Activated T-cell treated with anti-CD3 and anti-CD28 coated beads, Interleukin-2, amount 50 U/mL, for 72 hours (primary cell): ENCODE results near the gene JUN. TPM values are rescaled to one million over a fixed set of nuclear protein-coding genes. Genes with fewer than 3 reads are reported as not detected.

Source experiments
- ATAC-seq, 2 donors: fragments of 150-1000 bp; cut with Tn5 transposase; replicated peaks in 1 of 2; 2 replicates each; pipeline ENCODE4 v1.10.0; 2021; ENCODE audit warnings: moderate library complexity in 2 of 2, mild to moderate bottlenecking in 1 of 2
- DNase-seq, 2 donors: peaks; one replicate each; pipeline ENCODE4 v3.0.0; 2021 to 2022; ENCODE audit warnings: mixed read lengths in 1 of 2
- H3K27ac Mint-ChIP-seq: one replicate; pipeline ENCODE4 v1.8.0; 2022; ENCODE audit warnings: mild to moderate bottlenecking, moderate library complexity, mixed read lengths
- H3K27me3 Mint-ChIP-seq: one replicate; pipeline ENCODE4 v1.8.0; 2022; ENCODE audit warnings: low read depth, mixed read lengths
- H3K36me3 Mint-ChIP-seq, 2 donors: one replicate each; pipeline ENCODE4 v1.8.0; 2022; ENCODE audit warnings: mixed read lengths in 2 of 2, mild to moderate bottlenecking in 1 of 2; ENCODE audit not compliant: insufficient read depth in 2 of 2
- H3K4me1 Mint-ChIP-seq: one replicate; pipeline ENCODE4 v1.8.0; 2022; ENCODE audit warnings: low read depth, mixed read lengths
- H3K4me3 Mint-ChIP-seq, 2 donors: one replicate each; pipeline ENCODE4 v1.8.0; 2022; ENCODE audit warnings: mild to moderate bottlenecking in 2 of 2, mixed read lengths in 2 of 2, moderate library complexity in 2 of 2
- H3K9me3 Mint-ChIP-seq, 2 donors: one replicate each; pipeline ENCODE4 v1.8.0; 2022; ENCODE audit warnings: mixed read lengths in 2 of 2
- total RNA-seq, 2 donors: library from RNA; stranded (reverse); gene quantifications; one replicate each; pipeline ENCODE4 v1.2.3, GENCODE V29; 2022

JUN gene
- total RNA-seq, 2 donors from 2014 or later = 36.5 to 40.5 TPM

DNA sequence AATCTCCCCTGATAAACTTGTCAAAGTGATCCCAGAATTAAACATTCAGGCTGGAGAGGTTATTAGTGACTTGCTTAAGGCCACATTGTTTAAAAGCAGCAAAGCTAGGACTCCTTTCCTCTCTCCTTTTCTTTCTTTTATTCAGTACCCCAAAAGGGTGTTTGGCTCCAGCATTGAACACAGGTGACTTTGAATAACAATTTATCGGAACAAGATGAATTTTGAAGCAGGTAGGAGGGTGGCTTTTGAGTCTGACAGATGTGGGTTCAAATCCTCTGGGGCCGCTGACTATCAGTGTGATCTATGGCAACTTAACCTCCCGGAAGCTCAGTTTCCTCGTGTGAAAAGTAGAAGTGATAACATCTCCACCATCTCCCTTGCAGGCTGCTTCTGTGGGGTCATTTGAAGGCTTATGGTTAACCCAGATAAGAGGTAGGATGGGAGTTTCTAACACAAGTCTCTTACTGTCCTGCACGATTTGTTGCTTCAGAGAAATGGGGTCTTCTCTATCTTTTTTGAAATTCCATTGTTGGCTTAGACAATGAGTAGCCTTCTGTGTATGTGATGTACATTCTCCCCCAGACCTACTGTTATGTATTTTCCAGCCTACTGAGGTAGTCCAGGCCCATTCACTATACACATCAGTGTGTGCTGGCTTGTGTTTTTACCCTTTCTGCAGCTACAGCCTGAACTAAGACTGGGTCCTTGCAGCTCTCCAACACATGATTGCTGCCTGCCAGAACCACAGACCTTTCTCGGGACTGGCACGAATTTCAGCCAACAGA, 29.0 kb downstream of the JUN start:
- no peaks in the 10 kb centered on the region for H3K36me3 Mint-ChIP-seq
- H3K4me3 Mint-ChIP-seq = peak overlapping the region; percentile 60 to 75
- peaks cover 0 to 2% of the 10 kb centered on the region in 2 donors for H3K9me3 Mint-ChIP-seq
- peaks cover 42% of the 10 kb centered on the region for H3K4me1 Mint-ChIP-seq
- ATAC-seq (peak; percentile 10 to 47), DNase-seq (peak in 1 of 2 donors; percentile 11)
- no peaks in the 10 kb centered on the region for H3K27me3 Mint-ChIP-seq
- peak overlapping the region; percentile 58 for H3K27ac Mint-ChIP-seq

DNA sequence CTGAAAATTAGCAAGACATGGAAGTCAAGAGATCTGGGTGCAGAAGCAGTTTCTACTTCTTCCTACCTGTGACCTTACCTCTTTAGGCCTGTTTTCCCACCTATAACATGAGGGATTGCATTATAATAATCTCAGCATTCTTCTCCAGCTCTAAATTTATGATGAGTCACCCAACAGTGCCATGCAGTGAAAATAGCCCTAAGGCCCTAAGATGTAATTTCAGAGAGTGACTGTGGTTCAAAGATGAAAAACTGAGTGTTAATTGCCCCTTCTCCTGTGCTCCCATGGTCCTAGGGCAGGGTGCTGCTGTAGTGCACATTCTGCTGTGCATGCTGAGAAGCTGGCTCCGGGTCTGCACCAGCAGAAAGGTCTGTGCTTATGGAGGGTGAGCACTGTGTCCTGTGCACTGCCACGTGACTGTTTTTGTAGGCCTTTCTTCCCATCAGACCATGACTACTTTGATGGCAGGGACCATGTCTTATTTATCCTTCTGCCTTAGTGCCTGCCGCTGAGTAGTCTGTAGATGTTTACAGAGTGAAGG, 29.7 kb downstream of the JUN start:
- H3K27me3 Mint-ChIP-seq = no peaks in the 10 kb centered on the region
- H3K4me3 Mint-ChIP-seq = no peak overlapping the region
- no peaks in the 10 kb centered on the region for H3K36me3 Mint-ChIP-seq
- ATAC-seq (no peak), DNase-seq (no peak)
- peaks cover 42% of the 10 kb centered on the region for H3K4me1 Mint-ChIP-seq
- H3K27ac Mint-ChIP-seq = no peak overlapping the region
- peaks cover 0 to 2% of the 10 kb centered on the region in 2 donors for H3K9me3 Mint-ChIP-seq

- Mint-ChIP-seq H3K27me3 (no peaks in the 10 kb centered on the region), H3K9me3 (peaks cover 0 to 2% of the 10 kb centered on the region in 2 donors), H3K4me3 (no peak overlapping the region), H3K36me3 (no peaks in the 10 kb centered on the region), H3K4me1 (peaks cover 42% of the 10 kb centered on the region), H3K27ac (no peak overlapping the region)
- no peak for DNase-seq
- no peak for ATAC-seq
Observed at GRCh38 chr1:58753431-58753866, 30.4 kb downstream of the JUN start.

DNA sequence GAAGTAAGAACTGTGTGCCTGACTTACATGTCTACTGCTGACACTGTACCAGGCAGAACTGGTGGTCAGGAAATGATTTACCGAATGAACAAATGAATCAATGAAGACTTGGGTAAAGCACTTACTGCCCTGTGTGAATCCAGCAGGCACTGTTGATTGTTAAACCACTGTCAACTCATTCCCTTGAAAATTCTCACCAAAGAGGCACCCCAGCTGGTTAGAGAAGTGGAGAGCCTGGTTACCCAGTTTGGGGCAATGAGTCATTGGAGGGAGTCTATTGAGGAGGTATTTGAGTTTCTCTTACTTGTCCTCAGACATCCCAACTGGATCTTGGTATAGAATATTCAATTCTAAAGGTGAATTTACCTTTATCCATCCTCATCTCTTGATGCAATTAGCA, 34.2 kb downstream of the JUN start:
- no peaks in the 10 kb centered on the region for H3K36me3 Mint-ChIP-seq
- no peak for DNase-seq
- H3K9me3 Mint-ChIP-seq = no peaks in the 10 kb centered on the region
- H3K27me3 Mint-ChIP-seq = peaks cover 7% of the 10 kb centered on the region
- ATAC-seq = no peak
- H3K4me1 Mint-ChIP-seq = peaks cover 23% of the 10 kb centered on the region
- no peak overlapping the region for H3K4me3 Mint-ChIP-seq
- no peak overlapping the region for H3K27ac Mint-ChIP-seq

DNA sequence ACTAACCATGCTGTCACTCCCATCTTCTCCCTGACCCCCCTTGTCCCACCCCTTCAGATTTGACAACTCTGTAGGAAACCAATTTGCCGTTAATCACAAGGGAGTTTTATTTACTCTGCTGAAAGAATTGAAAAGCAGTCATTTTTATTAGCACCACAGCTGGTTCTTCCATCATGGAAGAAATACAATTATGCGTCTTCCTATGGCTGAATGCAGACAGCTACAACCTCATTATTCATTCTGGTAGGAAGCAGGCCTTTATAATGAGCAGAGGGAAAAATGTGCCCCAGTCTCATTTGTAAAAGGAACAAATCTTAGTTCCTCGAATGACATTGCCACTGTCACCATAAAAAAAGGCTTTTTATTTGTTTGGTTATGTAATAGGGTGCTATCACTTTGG, 35.2 kb downstream of the JUN start:
- no peak for DNase-seq
- peaks cover 7% of the 10 kb centered on the region for H3K27me3 Mint-ChIP-seq

GRCh38 chr1:58746757-58747156, 37.1 kb downstream of the JUN start:
- no peaks in the 10 kb centered on the region for H3K9me3 Mint-ChIP-seq

More for the DNA sequence above, 35.2 kb downstream of the JUN start:
- Mint-ChIP-seq H3K27ac (no peak overlapping the region), H3K36me3 (no peaks in the 10 kb centered on the region), H3K4me3 (no peak overlapping the region), H3K4me1 (peaks cover 14% of the 10 kb centered on the region), H3K9me3 (no peaks in the 10 kb centered on the region)
- ATAC-seq = no peak

GRCh38 chr1:58746182-58746581, 37.7 kb downstream of the JUN start:
- no peaks in the 10 kb centered on the region for H3K9me3 Mint-ChIP-seq
- H3K4me1 Mint-ChIP-seq = no peaks in the 10 kb centered on the region
- peaks cover 7% of the 10 kb centered on the region for H3K27me3 Mint-ChIP-seq
- no peak overlapping the region for H3K4me3 Mint-ChIP-seq
- H3K27ac Mint-ChIP-seq = no peak overlapping the region
- no peaks in the 10 kb centered on the region for H3K36me3 Mint-ChIP-seq
- ATAC-seq (no peak), DNase-seq (no peak)

More at GRCh38 chr1:58746757-58747156, 37.1 kb downstream of the JUN start:
- peaks cover 7% of the 10 kb centered on the region for H3K27me3 Mint-ChIP-seq
- no peaks in the 10 kb centered on the region for H3K36me3 Mint-ChIP-seq
- no peak overlapping the region for H3K4me3 Mint-ChIP-seq
- H3K27ac Mint-ChIP-seq = peak overlapping the region; percentile 13
- no peaks in the 10 kb centered on the region for H3K4me1 Mint-ChIP-seq
- no peak for ATAC-seq
- no peak for DNase-seq

GRCh38 chr1:58745666-58746065, 38.2 kb downstream of the JUN start:
- H3K27ac Mint-ChIP-seq = no peak overlapping the region
- no peak overlapping the region for H3K4me3 Mint-ChIP-seq

GRCh38 chr1:58745117-58745516, 38.7 kb downstream of the JUN start:
- Mint-ChIP-seq H3K4me3 (no peak overlapping the region), H3K4me1 (no peaks in the 10 kb centered on the region), H3K27me3 (peaks cover 7% of the 10 kb centered on the region), H3K36me3 (no peaks in the 10 kb centered on the region), H3K27ac (no peak overlapping the region), H3K9me3 (no peaks in the 10 kb centered on the region)
- ATAC-seq (no peak), DNase-seq (no peak)

More at GRCh38 chr1:58745666-58746065, 38.2 kb downstream of the JUN start:
- Mint-ChIP-seq H3K4me1 (no peaks in the 10 kb centered on the region), H3K27me3 (peaks cover 7% of the 10 kb centered on the region), H3K9me3 (no peaks in the 10 kb centered on the region), H3K36me3 (no peaks in the 10 kb centered on the region)
- no peak for ATAC-seq
- no peak for DNase-seq

DNA sequence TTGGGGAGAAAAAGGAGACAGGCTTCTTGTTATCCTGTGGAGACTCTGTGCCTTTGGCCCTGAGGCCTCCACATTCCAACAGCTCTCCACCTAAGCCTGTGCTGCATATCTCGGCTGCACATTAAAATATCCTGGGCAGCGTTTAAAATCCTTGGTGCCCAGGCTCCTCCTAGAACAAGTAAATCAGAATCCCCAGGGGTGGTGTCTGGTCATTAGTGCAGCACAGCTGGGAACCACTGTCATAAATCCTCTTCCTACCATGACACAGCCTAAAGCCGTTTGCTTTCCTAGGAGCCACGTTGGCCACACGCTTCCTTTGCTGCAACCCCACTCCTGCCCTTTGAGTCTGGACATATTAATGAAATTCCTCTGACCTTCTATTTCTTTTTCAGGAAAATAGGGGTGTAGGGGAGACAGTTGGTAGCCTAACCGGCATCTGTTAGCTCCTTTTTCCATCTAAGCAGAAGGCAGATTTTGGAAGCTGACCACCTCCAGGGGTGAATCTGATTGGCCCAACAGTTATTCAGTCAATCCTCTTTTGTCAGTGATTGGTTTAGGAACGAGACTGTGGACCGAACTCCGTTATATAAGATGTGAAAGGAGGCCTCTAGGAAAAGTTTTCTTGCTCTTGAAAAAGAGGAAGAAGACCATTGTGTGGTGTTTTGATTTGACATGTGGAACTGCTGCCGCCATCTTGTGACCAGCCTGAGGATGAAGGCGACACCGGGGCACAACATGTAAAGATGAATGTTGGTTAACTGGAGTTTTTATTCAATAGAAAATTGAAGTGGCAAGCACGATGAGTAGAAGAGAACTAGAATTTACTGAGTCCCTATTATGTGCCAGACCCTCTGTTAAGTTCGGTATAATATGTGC, 41.9 kb downstream of the JUN start:
- Mint-ChIP-seq H3K4me1 (no peaks in the 10 kb centered on the region), H3K27ac (no peak overlapping the region), H3K4me3 (no peak overlapping the region), H3K36me3 (no peaks in the 10 kb centered on the region), H3K9me3 (no peaks in the 10 kb centered on the region), H3K27me3 (peaks cover 7% of the 10 kb centered on the region)
- no peak for ATAC-seq
- DNase-seq = no peak

GRCh38 chr1:58739856-58740466, 43.9 kb downstream of the JUN start:
- H3K4me1 Mint-ChIP-seq = no peaks in the 10 kb centered on the region
- no peaks in the 10 kb centered on the region for H3K9me3 Mint-ChIP-seq
- H3K36me3 Mint-ChIP-seq = no peaks in the 10 kb centered on the region
- H3K27me3 Mint-ChIP-seq = no peaks in the 10 kb centered on the region
- no peak overlapping the region for H3K4me3 Mint-ChIP-seq
- no peak overlapping the region for H3K27ac Mint-ChIP-seq
- DNase-seq (peak in 1 of 2 donors; percentile 29), ATAC-seq (no peak)

- Mint-ChIP-seq H3K27ac (no peak overlapping the region), H3K9me3 (no peaks in the 10 kb centered on the region), H3K4me3 (no peak overlapping the region), H3K4me1 (no peaks in the 10 kb centered on the region), H3K27me3 (no peaks in the 10 kb centered on the region), H3K36me3 (no peaks in the 10 kb centered on the region)
- ATAC-seq (no peak), DNase-seq (no peak)
Observed at GRCh38 chr1:58738876-58739275, 45.0 kb downstream of the JUN start.

GRCh38 chr1:58735586-58735985, 48.3 kb downstream of the JUN start:
- Mint-ChIP-seq H3K27me3 (no peaks in the 10 kb centered on the region), H3K27ac (no peak overlapping the region), H3K9me3 (no peaks in the 10 kb centered on the region), H3K4me1 (no peaks in the 10 kb centered on the region), H3K4me3 (no peak overlapping the region), H3K36me3 (no peaks in the 10 kb centered on the region)
- ATAC-seq = no peak
- DNase-seq = no peak
